HG03175 (cell line): ENCODE measurements around the gene MCTS1.
A peak's percentile ranks its signal among the peaks of the same experiment; 100 is the strongest.
"Not testable (repeated sequence)": the region's sequence is repeated elsewhere in the genome, so short reads cannot be mapped to it uniquely, and the experiment has no call there.

Experiments
- ATAC-seq: cut with Tn5 transposase; IDR thresholded peaks from one replicate; pipeline ENCODE4 v1.9.1; 2021; ENCODE audit warnings: mild to moderate bottlenecking, moderate library complexity; ENCODE audit not compliant: unreplicated experiment

Gene MCTS1

DNA sequence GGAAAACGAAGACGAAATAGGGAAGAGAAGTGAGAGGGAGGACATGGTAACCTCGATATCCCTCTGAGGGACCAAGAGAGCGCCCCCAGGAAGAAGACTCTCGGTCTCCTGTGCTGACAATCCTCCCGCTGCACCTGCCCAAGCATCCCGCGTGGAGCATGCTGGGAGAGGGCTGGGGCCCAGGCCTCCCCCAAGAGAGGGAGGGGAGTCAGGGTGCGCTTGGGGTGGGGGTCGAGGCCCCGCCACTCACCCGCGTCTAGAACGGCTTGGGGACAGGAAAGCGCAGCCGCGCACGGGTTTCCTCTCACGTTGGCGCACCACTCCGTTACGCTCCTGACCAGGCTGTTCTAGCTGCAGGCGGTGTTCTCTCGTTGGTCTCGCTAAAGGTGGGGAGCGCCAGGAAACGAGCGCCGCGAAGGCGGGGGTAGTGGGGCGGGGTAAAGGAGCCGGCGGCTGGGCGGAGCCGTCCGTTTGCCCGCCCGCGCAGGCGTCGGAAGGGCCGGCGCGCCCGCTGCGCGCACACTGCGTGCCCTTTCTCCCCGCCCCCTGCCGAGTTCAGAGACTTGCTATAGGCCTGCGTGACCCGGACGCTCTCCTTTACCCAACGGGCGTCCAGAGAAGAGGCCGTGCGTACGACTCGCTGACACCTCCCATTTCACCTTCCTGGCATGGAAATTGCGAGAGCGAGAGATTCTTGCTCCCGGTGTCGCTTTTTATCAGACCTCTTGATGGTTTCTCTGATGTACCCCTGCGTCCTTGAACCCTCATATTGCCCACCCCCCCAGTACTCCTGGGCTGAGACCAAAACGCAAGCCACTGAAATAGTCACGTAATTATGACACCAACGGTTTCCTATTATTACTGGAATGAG lies 26.0 kb downstream of the MCTS1 start, which contains the start of gene C1GALT1C1:
Gene C1GALT1C1, minus strand, starts transcription at position 388 of the 871 bp plus-strand sequence. CDS start 2,888 bp downstream, outside the sequence.
- peak; percentile 96 for ATAC-seq

GRCh38 chrX:120638619-120639018 lies 34.7 kb downstream of the MCTS1 start:
- ATAC-seq, result no peak

- ATAC-seq, result no peak
Observed at GRCh38 chrX:120642871-120643270, 39.0 kb downstream of the MCTS1 start.

DNA sequence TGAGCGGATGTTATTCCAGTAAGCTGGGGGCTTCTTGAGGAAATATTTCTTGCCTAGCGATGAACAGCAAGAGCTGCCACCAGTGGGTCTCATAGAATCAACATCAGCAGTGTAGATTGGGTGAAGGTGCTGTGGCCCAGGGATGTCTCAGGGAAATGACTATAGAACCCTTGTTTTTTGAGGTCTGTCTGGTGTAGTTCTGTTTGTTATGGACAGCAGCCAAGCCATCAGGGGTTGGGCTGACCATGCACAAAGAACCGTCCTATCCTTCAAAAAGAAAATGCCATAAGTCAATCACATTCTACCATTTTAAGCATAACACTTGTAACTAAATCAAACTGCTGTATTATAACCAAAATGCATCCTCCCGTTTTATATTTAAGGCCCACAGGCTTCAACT lies 43.2 kb downstream of the MCTS1 start:
- no peak for ATAC-seq

DNA sequence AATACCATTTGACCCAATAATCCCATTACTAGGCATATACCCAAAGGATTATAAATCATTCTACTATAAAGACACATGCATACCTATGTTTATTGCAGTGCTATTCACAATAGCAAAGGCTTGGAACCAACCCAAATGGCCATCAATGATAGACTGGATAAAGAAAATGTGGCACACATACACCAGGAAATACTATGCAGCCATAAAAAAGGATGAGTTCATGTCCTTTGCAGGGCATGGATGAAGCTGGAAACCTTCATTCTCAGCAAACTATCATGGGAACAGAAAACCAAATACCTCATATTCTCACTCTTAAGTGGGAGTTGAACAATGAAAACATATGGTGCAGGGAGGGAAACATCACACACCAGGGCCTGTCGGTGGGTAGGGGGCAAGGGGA lies 48.4 kb downstream of the MCTS1 start:
- not testable (repeated sequence) for ATAC-seq

DNA sequence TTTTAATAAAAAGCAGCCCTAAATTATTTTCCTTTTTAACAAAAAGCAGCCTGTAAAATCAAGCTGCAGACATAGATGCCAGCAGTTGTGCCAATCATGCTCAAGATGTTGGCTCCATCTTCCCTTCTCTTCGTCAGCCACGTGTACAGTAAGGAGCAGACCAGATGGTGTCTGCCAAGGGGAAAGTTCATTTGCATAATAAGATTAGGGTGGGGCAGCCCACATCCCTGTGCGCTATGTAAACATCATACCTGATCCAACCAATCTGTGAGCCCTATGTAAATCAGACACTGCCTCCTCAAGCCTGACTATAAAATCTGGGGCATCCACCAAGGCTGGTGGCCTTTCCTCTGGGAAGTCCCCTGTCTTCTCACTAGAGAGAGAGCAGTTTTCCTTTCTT lies 49.1 kb downstream of the MCTS1 start:
- ATAC-seq, result no peak

DNA sequence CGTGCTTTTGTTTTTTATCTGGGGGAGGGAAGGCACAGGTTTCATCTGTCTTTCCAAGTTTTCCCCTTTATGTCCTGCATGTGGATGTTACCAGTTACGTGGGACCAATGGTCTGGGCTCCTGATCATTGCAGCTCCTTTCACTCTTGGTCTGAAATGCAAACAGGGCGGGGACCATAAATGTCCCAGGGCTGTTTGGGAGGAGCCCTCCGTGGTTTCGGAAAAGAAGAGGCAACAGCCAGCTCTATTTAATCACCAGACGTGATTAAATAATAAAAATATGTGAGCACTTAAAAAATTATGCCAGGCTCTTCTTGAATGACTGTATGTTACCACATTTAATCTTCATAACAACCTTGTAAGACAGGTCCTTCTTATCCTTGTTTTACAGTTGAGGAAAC lies 56.7 kb downstream of the MCTS1 start:
- no peak for ATAC-seq
